K562 (cell line): ENCODE results near the gene GOLGA8G.
"Not testable (repeated sequence)": the region's sequence is repeated elsewhere in the genome, so short reads cannot be mapped to it uniquely, and the experiment has no call there.

ENCODE experiments used
- EP400 ChIP-seq: fragments of 450-650 bp; IDR thresholded peaks from 2 replicates; pipeline ENCODE4 v1.6.1; 2017; ENCODE audit warnings: antibody characterized with exemption, mild to moderate bottlenecking, moderate library complexity
- ZNF324 ChIP-seq: fragments of 250-450 bp; sonication (Bioruptor Pico); IDR thresholded peaks from 2 replicates; pipeline ENCODE4 v1.4.0; 2020; ENCODE audit warnings: mild to moderate bottlenecking
- ZNF551 ChIP-seq: fragments of 250-450 bp; sonication (Bioruptor Pico); IDR thresholded peaks from 2 replicates; pipeline ENCODE4 v1.5.0; 2021; ENCODE audit warnings: mild to moderate bottlenecking, moderate library complexity
- TF ChIP-seq, protein P1 (sequence below), 3 experiments: IDR thresholded peaks in 2 of 3; conservative IDR thresholded peaks in 1 of 3; 2 replicates each; pipeline ENCODE4 v1.5.1; 2011 to 2012; ENCODE audit warnings: low read length in 3 of 3, mild to moderate bottlenecking in 3 of 3, control low read depth in 2 of 3, improper control_type of control experiment in 1 of 3, inconsistent platforms in 1 of 3, low read depth in 1 of 3, mixed read lengths in 1 of 3, moderate library complexity in 1 of 3; ENCODE audit not compliant: insufficient read depth in 2 of 3

DNA sequence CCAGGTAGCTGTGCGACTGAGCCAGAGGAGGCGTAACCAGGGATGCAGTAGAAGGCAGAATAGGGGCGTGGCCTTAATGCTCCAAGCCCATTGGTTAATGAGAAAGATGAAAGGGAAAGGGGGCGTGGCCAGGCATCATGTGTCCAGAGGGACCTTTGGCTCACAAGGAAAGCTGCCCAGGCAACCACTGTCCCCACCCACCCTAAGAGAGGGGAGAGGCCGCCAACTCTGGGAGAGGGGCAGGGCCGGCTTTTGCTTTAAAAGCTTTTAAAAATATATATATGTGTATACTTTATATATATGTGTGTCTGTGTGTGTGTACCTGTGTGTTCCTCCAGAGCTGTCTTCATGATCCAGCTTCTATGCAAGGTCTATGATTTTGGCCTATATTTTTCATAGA, at the start of gene GOLGA8G:
- TF ChIP-seq EP400; ZNF324 (CRISPR knock-in tag); ZNF551 (CRISPR knock-in tag): not testable (repeated sequence)
- TF ChIP-seq, protein P1, sequence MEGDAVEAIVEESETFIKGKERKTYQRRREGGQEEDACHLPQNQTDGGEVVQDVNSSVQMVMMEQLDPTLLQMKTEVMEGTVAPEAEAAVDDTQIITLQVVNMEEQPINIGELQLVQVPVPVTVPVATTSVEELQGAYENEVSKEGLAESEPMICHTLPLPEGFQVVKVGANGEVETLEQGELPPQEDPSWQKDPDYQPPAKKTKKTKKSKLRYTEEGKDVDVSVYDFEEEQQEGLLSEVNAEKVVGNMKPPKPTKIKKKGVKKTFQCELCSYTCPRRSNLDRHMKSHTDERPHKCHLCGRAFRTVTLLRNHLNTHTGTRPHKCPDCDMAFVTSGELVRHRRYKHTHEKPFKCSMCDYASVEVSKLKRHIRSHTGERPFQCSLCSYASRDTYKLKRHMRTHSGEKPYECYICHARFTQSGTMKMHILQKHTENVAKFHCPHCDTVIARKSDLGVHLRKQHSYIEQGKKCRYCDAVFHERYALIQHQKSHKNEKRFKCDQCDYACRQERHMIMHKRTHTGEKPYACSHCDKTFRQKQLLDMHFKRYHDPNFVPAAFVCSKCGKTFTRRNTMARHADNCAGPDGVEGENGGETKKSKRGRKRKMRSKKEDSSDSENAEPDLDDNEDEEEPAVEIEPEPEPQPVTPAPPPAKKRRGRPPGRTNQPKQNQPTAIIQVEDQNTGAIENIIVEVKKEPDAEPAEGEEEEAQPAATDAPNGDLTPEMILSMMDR (IDR thresholded peaks at IDR 0.05 in 2 of 3, conservative IDR thresholded peaks at IDR 0.05 in 1 of 3; ENCODE audit: insufficient read depth in 2 of 3, low read depth in 1 of 3, low read length in 3 of 3), result not testable (repeated sequence)
